K562 (cell line): ENCODE data around the gene FOXB2. TPM values are rescaled to one million over a fixed set of nuclear protein-coding genes. Genes with fewer than 3 reads are reported as not detected.

Source experiments
- CTCF ChIP-seq, 3 experiments: IDR thresholded peaks in 2 of 3; conservative IDR thresholded peaks in 1 of 3; 2 replicates each; pipeline ENCODE4 v1.5.1; 2011 to 2012; ENCODE audit warnings: low read length in 3 of 3, mild to moderate bottlenecking in 3 of 3, control low read depth in 2 of 3, improper control_type of control experiment in 1 of 3, inconsistent platforms in 1 of 3, low read depth in 1 of 3, mixed read lengths in 1 of 3, moderate library complexity in 1 of 3; ENCODE audit not compliant: insufficient read depth in 2 of 3
- DMBX1 ChIP-seq: fragments of 250-450 bp; sonication (Bioruptor Pico); IDR thresholded peaks from 2 replicates; pipeline ENCODE4 v1.8.0; 2022; ENCODE audit warnings: inconsistent platforms, mild to moderate bottlenecking, moderate library complexity, borderline replicate concordance
- HNRNPLL ChIP-seq: fragments of 200-400 bp; formaldehyde crosslinking; IDR thresholded peaks from 2 replicates; pipeline ENCODE4 v1.6.1; 2017; ENCODE audit warnings: low read length, low read depth, mild to moderate bottlenecking; ENCODE audit not compliant: poor library complexity, severe bottlenecking
- IFI16 ChIP-seq: fragments of 250-450 bp; sonication (Bioruptor Pico); IDR thresholded peaks from 2 replicates; pipeline ENCODE4 v2.1.2; 2022; ENCODE audit warnings: mild to moderate bottlenecking, inconsistent platforms
- MCM5 ChIP-seq: fragments of 450-650 bp; IDR thresholded peaks from 2 replicates; pipeline ENCODE4 v1.6.1; 2016; ENCODE audit warnings: low read depth
- MECOM ChIP-seq: fragments of 250-450 bp; sonication (Bioruptor Pico); IDR thresholded peaks from 2 replicates; pipeline ENCODE4 v1.8.0; 2022; ENCODE audit warnings: inconsistent platforms
- MYBL2 ChIP-seq, 2 experiments: fragments of 450-650 bp in 1 of 2; sonication (generic) in 1 of 2; formaldehyde crosslinking in 1 of 2; IDR thresholded peaks; 2 replicates each; pipeline versions ENCODE4 v1.6.1 to v1.8.1; 2017 to 2022; ENCODE audit warnings: borderline replicate concordance in 1 of 2, inconsistent platforms in 1 of 2, low read depth in 1 of 2, mild to moderate bottlenecking in 1 of 2, missing genetic modification reagents in 1 of 2, moderate library complexity in 1 of 2
- NRF1 ChIP-seq, 2 experiments: fragments of 450-650 bp; IDR thresholded peaks in 1 of 2; conservative IDR thresholded peaks in 1 of 2; 2 replicates each; pipeline ENCODE4 v1.6.1; 2014; ENCODE audit warnings: mild to moderate bottlenecking in 2 of 2
- RBM34 ChIP-seq: fragments of 200-400 bp; formaldehyde crosslinking; IDR thresholded peaks from 2 replicates; pipeline ENCODE4 v1.6.1; 2018; ENCODE audit warnings: low read length, borderline replicate concordance; ENCODE audit not compliant: insufficient read depth
- SMAD4 ChIP-seq: fragments of 250-450 bp; sonication (Bioruptor Pico); conservative IDR thresholded peaks from 2 replicates; pipeline ENCODE4 v1.8.0; 2021; ENCODE audit warnings: inconsistent platforms, mild to moderate bottlenecking, moderate library complexity
- STAG1 ChIP-seq: sonication (generic); formaldehyde crosslinking; IDR thresholded peaks from 2 replicates; pipeline ENCODE4 v1.5.0; 2020; ENCODE audit warnings: missing genetic modification reagents, borderline replicate concordance
- ZNF12 ChIP-seq: sonication (generic); formaldehyde crosslinking; IDR thresholded peaks from 2 replicates; pipeline ENCODE4 v1.4.0; 2020; ENCODE audit warnings: mild to moderate bottlenecking, missing genetic modification reagents
- ZNF197 ChIP-seq: fragments of 200-800 bp; sonication (Bioruptor generic); IDR thresholded peaks from 2 replicates; pipeline ENCODE4 v1.6.1; 2016; ENCODE audit warnings: low read depth, missing genetic modification characterization, missing compliant biosample characterization
- ZNF316 ChIP-seq: fragments of 450-650 bp; IDR thresholded peaks from 2 replicates; pipeline ENCODE4 v1.6.1; 2016
- ZNF398 ChIP-seq: fragments of 250-450 bp; sonication (Bioruptor Pico); IDR thresholded peaks from 2 replicates; pipeline ENCODE4 v1.8.0; 2021; ENCODE audit warnings: moderate library complexity, mild to moderate bottlenecking, inconsistent platforms
- ZNF431 ChIP-seq: sonication (generic); formaldehyde crosslinking; IDR thresholded peaks from 2 replicates; pipeline ENCODE4 v1.8.0; 2022; ENCODE audit warnings: mild to moderate bottlenecking, missing genetic modification reagents
- polyA plus RNA-seq, 8 experiments: library from polyadenylated mRNA; depleted of rRNA in 4 of 8; stranded (reverse) in 5 of 8; unstranded in 3 of 8; fragments of >200 nt; fragmentation: Nextera tagmentation in 2 of 8; fragmentation: Illumina TruSeq in 1 of 8; extraction: Ambion mirVana in 2 of 8; extraction: Trizol in 1 of 8; gene quantifications; 2 replicates each; pipeline versions ENCODE4 v1.2.1 to v1.2.3, GENCODE V29; 2011 to 2014; ENCODE audit warnings: inconsistent platforms in 1 of 8, missing spikeins in 1 of 8
- total RNA-seq, 7 experiments: library from RNA; depleted of rRNA in 6 of 7; stranded (reverse); fragments of >200 nt in 6 of 7; fragmentation: Illumina TruSeq in 2 of 7; extraction: Trizol in 2 of 7; gene quantifications; 2 replicates each; pipeline versions ENCODE4 v1.2.1 to v1.2.3, GENCODE V29; 2011 to 2021; ENCODE audit warnings: low replicate concordance in 1 of 7

FOXB2 gene
- total and polyA plus RNA-seq, 9 of the 15 experiments (the other 6 are each of a cell fraction or from before 2014, with no cell fraction given) = not detected

GRCh38 chr9:77011973-77012821, 7.3 kb upstream of the FOXB2 start (continued):
- TF ChIP-seq ZNF12 (CRISPR knock-in tag) (no peak), ZNF197 (no peak), MCM5 (no peak), SMAD4 (no peak), MYBL2 (IDR thresholded peaks at IDR 0.05; ENCODE audit: low read depth) (no peak), MYBL2 (CRISPR knock-in tag; IDR thresholded peaks at IDR 0.05; ENCODE audit: borderline replicate concordance) (no peak), NRF1 (conservative IDR thresholded peaks at IDR 0.05 in 1 of 2, IDR thresholded peaks at IDR 0.05 in 1 of 2) (no peak), IFI16 (CRISPR knock-in tag) (no peak), DMBX1 (CRISPR knock-in tag) (no peak), CTCF (IDR thresholded peaks at IDR 0.05 in 2 of 3, conservative IDR thresholded peaks at IDR 0.05 in 1 of 3; ENCODE audit: insufficient read depth in 2 of 3, low read depth in 1 of 3, low read length in 3 of 3) (peak; percentile 61 to 72 (median 63); a peak in 5 of 6 replicates), ZNF398 (CRISPR knock-in tag) (no peak), ZNF431 (CRISPR knock-in tag) (no peak), ZNF316 (no peak), MECOM (CRISPR knock-in tag) (no peak), HNRNPLL (peak; percentile 89), RBM34 (no peak), STAG1 (CRISPR knock-in tag) (no peak)
